Cortex of kidney (tissue), 1 donor: ENCODE results near the gene BCL2L11.

Source experiments
- DNase-seq: peaks from one replicate; lab custom pipeline; 2025; lab: John Stamatoyannopoulos, UW

BCL2L11 gene

DNA sequence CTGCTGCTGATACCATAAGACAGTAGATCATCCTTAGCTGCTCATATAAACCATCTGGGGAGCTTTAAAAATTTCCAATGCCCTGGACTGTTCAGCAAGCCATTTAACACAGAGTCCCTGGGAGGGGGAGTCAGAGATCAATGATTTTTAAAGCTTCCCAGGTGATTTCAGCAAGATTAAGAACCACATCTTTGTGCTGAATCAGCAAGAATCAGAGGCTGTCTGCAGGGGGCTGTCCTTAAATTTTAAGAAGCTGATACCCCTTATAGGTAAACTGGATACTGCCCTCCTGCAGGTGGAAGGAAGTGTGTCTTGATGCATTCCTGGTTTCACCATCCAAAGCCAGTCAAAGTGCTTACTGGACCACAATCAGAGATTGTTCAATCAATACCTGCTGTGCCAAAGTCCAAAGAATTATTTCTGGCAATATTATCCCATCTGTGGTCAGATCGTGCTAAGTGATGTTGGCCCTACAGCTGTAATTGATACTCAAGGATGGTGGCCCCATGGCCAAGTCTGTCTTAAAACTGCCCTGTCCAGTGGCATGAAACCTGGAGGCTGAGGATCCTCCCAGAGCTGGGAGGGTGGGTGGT lies 72.2 kb downstream of the BCL2L11 start:
- DNase-seq: no peak

GRCh38 chr2:111194835-111195621 lies 74.3 kb downstream of the BCL2L11 start:
- DNase-seq: no peak

- DNase-seq: no peak
These were observed 75.7 kb downstream of the BCL2L11 start for GRCh38 chr2:111196435-111196834.

DNA sequence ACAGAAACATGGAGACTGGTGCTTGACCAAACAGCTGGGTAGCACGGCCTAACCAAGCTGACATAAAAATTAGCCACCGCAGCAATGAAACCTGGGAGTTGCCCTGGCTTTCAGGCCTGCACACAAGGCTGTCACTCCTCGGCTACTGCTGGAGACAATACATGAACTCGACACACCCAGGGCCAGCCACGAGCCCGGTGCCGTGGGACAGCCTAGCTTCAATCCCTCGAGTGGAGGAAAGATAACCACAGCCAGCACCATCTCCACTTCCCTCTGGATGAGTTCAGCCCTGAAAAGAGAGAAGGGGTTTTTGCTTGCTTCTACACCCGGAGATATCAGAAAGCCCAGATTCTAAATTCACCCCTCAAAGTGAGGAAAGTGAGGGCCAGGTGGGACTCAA lies 78.0 kb downstream of the BCL2L11 start:
- DNase-seq: no peak

DNA sequence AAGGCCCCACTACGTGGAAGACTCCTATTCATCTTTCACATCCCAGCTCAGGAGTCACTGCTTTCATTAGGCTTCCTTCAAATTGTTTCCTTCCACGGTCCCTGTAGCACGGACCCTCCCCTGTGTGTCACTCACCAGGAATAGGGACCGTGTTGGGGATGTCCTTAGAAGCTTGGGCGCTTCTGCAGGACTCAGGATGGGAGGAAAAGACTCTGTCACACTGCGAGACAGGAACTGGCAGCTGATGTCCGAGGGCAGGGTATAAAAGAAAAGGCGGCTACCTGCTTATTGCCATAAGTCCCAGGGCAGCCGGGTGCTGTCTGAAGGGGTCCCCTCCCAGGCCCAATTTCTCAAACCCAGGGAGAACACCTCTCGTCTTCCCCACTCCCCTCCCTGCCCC lies 79.1 kb downstream of the BCL2L11 start:
- DNase-seq: no peak

GRCh38 chr2:111200333-111200881 lies 79.7 kb downstream of the BCL2L11 start:
- DNase-seq: no peak

GRCh38 chr2:111201214-111201613 lies 80.5 kb downstream of the BCL2L11 start:
- DNase-seq: no peak

DNA sequence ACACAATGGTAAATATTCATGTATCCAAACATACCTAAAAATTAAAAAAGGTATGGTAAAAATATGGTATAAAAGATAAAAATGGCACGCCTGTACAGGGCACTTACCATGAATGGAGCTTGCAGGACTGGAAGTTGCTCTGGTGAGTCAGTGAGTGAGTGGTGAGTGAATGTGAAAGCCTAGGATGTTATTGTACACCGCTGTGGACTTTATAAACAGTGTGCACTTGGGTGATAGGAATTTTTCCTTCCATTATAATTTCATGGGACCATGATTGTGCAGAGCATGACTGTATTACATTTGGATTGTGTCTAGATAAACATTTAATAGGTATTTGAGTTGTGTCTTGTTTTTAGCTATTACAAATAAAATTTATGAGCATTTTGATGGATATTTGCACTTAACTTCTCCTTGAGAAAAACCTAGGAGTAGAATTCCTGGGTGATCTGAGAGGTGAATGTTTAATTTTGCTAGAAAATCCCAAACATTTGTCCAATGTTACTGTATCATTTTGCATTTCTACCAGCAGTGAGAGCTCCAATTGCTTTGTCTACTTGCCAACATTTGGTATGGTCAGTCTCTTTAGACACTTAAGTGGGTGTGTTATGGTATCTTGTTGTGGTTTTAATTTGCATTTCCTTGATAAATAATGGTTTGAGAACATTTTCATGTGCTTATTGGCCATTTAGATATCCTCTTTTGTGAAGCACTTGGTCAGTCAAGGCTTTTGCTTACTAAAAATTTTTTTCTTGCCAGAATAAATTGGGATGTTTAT lies 81.7 kb downstream of the BCL2L11 start:
- no peak for DNase-seq

- DNase-seq: no peak
These were observed 84.0 kb downstream of the BCL2L11 start for GRCh38 chr2:111204706-111205105.

DNA sequence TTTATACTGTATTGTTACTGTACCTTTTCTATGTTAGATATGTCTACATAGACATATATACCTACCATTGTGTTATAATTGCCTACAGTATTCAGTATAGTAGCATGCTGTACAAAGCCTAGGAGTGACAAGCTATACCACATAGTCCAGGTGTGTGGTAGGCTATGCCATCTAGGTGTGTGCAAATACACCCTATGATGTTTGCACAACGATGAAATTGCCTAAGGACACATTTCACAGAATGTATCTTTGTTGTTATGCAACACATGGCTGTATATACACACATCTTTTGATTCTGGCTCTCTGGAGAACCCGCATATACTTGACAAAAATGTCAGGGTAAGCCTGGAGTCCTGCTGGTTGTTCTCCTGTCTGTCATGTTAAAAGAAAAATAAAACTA lies 85.1 kb downstream of the BCL2L11 start:
- DNase-seq: no peak

GRCh38 chr2:111207851-111208250 lies 87.1 kb downstream of the BCL2L11 start:
- DNase-seq: no peak

GRCh38 chr2:111208639-111209038 lies 87.9 kb downstream of the BCL2L11 start:
- no peak for DNase-seq

DNA sequence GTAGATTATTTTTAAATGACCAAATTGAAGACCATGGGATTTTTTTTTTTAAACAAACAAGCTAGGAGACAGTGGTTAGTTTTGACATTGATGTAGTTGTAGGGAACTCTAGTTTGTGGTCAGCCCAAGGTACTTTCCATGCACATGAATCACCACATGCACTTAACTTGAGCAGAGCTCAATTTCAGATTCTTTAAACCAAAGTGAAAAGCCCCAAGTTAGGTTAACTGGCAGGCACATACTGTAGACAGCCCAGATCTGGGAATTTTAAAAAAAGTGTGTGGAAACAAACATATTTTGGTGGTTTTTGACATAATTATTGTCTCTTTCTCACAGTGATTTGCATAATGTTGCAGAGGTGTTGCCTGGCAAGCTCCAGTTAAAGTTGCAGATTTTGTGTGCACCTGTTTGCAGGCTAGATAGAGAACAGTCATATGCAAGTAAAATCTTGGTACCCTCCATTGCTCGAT lies 88.4 kb downstream of the BCL2L11 start:
- DNase-seq: no peak

DNA sequence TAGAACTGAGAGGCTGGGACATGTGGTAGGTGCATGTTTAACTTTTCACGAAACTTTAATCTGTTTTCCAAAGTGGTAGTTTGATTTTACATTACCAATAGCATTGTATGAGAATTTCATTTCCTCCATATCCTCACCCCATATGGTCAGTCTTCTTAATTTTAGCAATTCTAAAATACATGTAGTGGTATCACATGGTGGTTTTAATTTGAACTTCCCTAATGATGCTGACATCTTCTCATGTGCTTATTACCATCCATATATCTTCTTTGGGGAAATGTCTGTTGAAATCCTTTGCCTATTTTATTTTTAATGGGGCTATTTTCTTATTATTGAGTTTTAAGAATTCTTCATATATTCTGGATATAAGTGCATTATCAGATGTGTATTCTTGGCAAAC lies 89.3 kb downstream of the BCL2L11 start:
- no peak for DNase-seq

DNA sequence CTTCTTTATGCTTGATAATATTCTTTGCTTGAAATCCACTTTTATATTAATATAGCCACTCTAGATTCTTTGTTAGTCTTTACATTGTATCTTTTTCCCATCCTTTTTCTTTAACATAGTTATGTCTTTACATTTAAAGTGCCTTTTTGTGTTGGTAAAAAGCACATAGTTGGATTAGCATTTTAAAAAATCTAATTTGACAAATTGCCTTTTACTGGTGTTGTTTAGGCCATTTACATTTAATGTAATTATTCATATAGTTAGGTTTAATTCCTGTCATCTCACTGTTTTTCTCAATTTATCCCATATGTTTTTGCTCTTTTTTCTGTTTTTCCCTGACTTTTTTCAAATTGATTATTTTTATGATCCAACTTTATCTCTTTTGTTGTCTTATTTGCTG lies 93.2 kb downstream of the BCL2L11 start:
- DNase-seq: no peak

- DNase-seq: no peak
These were observed 96.3 kb downstream of the BCL2L11 start for GRCh38 chr2:111216811-111217652.
